Stimulated activated memory B cell treated with anti-CD40 and anti-IgM and Interleukin-4, amounts not matched to agents 10 μg/mL and 1 μg/mL and 100 μg/mL, for 72 hours (primary cell): Measurements from ENCODE around the gene ZNF335.

Experiments used
- ATAC-seq: fragments of 150-1000 bp; cut with Tn5 transposase; 2 replicates; pipeline ENCODE4 v1.10.0; 2021
- H3K27ac Mint-ChIP-seq: one replicate; pipeline ENCODE4 v1.8.0; 2022; ENCODE audit warnings: mild to moderate bottlenecking, mixed read lengths
- H3K27me3 Mint-ChIP-seq: one replicate; pipeline ENCODE4 v1.8.0; 2022; ENCODE audit warnings: mixed read lengths
- H3K36me3 Mint-ChIP-seq: one replicate; pipeline ENCODE4 v1.8.0; 2022; ENCODE audit warnings: mixed read lengths
- H3K4me1 Mint-ChIP-seq: one replicate; pipeline ENCODE4 v1.8.0; 2022; ENCODE audit warnings: mixed read lengths
- H3K4me3 Mint-ChIP-seq: one replicate; pipeline ENCODE4 v1.8.0; 2022; ENCODE audit warnings: mild to moderate bottlenecking, moderate library complexity, mixed read lengths
- H3K9me3 Mint-ChIP-seq: one replicate; pipeline ENCODE4 v1.8.0; 2022; ENCODE audit warnings: mixed read lengths

Gene ZNF335

GRCh38 chr20:45951925-45952834, 19.8 kb downstream of the ZNF335 start:
- Mint-ChIP-seq H3K4me3 (no peak overlapping the region), H3K36me3 (peaks cover 47% of the 10 kb centered on the region), H3K4me1 (peaks cover 28% of the 10 kb centered on the region), H3K9me3 (no peaks in the 10 kb centered on the region), H3K27me3 (no peaks in the 10 kb centered on the region), H3K27ac (peak overlapping the region; percentile 35)
- no peak for ATAC-seq

DNA sequence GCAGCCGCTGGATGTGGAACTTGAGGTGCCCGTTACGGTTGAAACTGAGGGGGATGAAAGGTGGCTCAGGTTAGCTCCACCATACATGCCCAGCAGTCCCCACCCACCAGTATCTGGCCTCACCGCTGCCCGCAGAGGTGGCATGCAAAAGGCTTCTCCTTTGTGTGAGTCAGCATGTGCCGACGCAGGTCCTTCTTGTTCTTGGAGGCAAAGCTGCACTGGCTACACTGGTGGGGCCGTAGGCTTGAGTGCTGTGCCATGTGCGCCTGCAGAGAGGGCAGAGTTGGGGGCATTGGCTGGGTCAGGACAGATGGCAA, 21.7 kb downstream of the ZNF335 start:
- Mint-ChIP-seq H3K4me1 (peaks cover 36% of the 10 kb centered on the region), H3K27ac (peak overlapping the region; percentile 78), H3K27me3 (no peaks in the 10 kb centered on the region), H3K9me3 (no peaks in the 10 kb centered on the region), H3K4me3 (no peak overlapping the region), H3K36me3 (peaks cover 55% of the 10 kb centered on the region)
- ATAC-seq = no peak

GRCh38 chr20:45949542-45950329, 22.3 kb downstream of the ZNF335 start:
- Mint-ChIP-seq H3K27ac (peak overlapping the region; percentile 78), H3K36me3 (peaks cover 60% of the 10 kb centered on the region), H3K27me3 (no peaks in the 10 kb centered on the region), H3K4me3 (no peak overlapping the region), H3K4me1 (peaks cover 36% of the 10 kb centered on the region), H3K9me3 (no peaks in the 10 kb centered on the region)
- no peak for ATAC-seq

DNA sequence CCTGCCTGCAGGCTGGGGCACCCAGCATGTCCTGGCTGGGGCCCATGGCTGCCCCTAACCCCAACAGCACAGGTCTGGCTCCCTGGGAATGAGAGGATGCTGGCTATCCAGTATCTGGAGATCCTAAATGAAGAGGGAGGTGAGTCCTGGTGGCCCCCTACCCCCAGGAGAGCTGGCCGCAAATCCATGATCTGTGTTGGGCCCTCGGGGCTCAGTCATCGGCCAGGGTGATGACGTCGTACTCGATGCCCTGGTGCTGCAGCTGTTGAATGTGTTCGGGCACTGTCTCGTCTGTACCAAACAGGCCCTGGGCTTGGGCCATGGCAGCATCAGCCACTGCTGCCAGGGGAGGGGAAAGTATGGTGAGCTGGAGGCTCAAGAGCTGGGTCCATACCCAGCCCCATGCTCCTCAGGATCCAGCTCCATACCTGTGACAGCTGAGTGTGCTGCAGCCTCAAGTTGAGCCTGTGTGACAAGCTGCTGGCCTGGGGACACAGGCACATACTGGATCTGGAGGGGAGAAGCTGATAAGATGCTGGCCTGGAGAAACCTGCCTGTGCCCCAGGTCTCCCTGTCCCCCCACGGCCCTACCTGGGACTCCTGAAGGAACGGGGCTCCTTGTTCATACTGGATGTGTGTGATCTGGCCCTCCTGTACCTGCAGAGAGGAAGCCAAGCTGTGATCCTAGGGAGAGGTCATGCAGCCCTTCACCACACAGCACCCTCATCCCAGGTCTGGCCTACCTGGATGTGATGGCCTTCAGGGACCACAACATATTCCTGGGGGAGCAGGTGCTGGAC, 23.1 kb downstream of the ZNF335 start:
- peaks cover 36% of the 10 kb centered on the region for H3K4me1 Mint-ChIP-seq
- H3K27ac Mint-ChIP-seq = peak overlapping the region; percentile 78
- no peaks in the 10 kb centered on the region for H3K9me3 Mint-ChIP-seq
- no peaks in the 10 kb centered on the region for H3K27me3 Mint-ChIP-seq
- H3K4me3 Mint-ChIP-seq = no peak overlapping the region
- H3K36me3 Mint-ChIP-seq = peaks cover 66% of the 10 kb centered on the region
- ATAC-seq = no peak

GRCh38 chr20:45948261-45948733, 23.7 kb downstream of the ZNF335 start:
- peaks cover 36% of the 10 kb centered on the region for H3K4me1 Mint-ChIP-seq
- H3K9me3 Mint-ChIP-seq = no peaks in the 10 kb centered on the region
- peak overlapping the region; percentile 78 for H3K27ac Mint-ChIP-seq
- ATAC-seq = peak; percentile 48
- no peaks in the 10 kb centered on the region for H3K27me3 Mint-ChIP-seq
- no peak overlapping the region for H3K4me3 Mint-ChIP-seq
- H3K36me3 Mint-ChIP-seq = peaks cover 68% of the 10 kb centered on the region

- Mint-ChIP-seq H3K9me3 (no peaks in the 10 kb centered on the region), H3K36me3 (peaks cover 68% of the 10 kb centered on the region), H3K27me3 (no peaks in the 10 kb centered on the region), H3K4me3 (no peak overlapping the region), H3K4me1 (peaks cover 36% of the 10 kb centered on the region), H3K27ac (no peak overlapping the region)
- ATAC-seq = no peak
Observed at GRCh38 chr20:45947110-45947866, 24.7 kb downstream of the ZNF335 start.

DNA sequence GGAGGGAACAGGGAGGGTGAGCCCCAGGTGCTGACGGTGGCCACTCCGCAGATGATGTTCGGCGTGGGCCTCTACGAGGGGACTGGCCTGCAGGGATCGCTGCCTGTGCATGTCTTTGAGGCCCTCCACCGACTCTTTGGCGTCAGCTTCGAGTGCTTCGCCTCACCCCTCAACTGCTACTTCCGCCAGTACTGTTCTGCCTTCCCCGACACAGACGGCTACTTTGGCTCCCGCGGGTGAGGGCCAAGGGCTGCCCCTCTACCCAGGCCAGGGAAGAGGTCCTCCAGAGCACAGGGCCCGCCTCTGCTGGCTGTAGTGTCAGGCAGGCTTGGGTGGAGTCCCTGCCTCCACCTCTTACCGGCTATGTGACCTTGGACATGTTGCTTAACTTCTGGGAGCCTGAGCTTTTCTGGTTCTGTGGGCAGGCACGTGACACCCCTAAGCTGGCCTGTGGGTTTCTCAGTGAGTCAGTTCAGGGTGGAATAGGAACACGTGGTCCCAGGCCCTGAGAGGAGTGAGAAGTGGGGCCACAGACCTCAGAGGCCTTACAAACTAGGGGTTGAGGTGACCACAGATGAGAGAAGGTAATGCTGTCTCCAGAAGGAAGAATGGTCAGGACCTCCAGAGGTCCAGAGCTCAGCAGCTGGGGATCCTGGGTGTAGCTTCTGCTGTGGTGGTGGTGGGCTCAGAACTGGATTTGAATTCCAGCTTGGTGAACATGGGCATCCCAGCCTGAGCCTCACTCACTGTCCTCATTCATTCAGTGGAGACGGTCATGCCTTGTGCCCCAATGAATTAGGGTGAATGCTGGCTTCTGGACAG, 25.6 kb downstream of the ZNF335 start:
- ATAC-seq = peak; percentile 62
- H3K36me3 Mint-ChIP-seq = peaks cover 60% of the 10 kb centered on the region
- H3K9me3 Mint-ChIP-seq = no peaks in the 10 kb centered on the region
- H3K4me3 Mint-ChIP-seq = no peak overlapping the region
- peaks cover 31% of the 10 kb centered on the region for H3K4me1 Mint-ChIP-seq
- H3K27me3 Mint-ChIP-seq = no peaks in the 10 kb centered on the region
- peak overlapping the region; percentile 58 for H3K27ac Mint-ChIP-seq

GRCh38 chr20:45945678-45946148, 26.3 kb downstream of the ZNF335 start:
- peaks cover 31% of the 10 kb centered on the region for H3K4me1 Mint-ChIP-seq
- peak overlapping the region; percentile 58 for H3K27ac Mint-ChIP-seq

GRCh38 chr20:45944965-45945677, 26.9 kb downstream of the ZNF335 start:
- no peak overlapping the region for H3K4me3 Mint-ChIP-seq
- no peaks in the 10 kb centered on the region for H3K9me3 Mint-ChIP-seq
- ATAC-seq = no peak
- peaks cover 60% of the 10 kb centered on the region for H3K36me3 Mint-ChIP-seq
- H3K27ac Mint-ChIP-seq = peak overlapping the region; percentile 58
- peaks cover 31% of the 10 kb centered on the region for H3K4me1 Mint-ChIP-seq
- no peaks in the 10 kb centered on the region for H3K27me3 Mint-ChIP-seq

More at GRCh38 chr20:45945678-45946148, 26.3 kb downstream of the ZNF335 start:
- Mint-ChIP-seq H3K9me3 (no peaks in the 10 kb centered on the region), H3K27me3 (no peaks in the 10 kb centered on the region), H3K36me3 (peaks cover 60% of the 10 kb centered on the region), H3K4me3 (no peak overlapping the region)
- ATAC-seq = no peak

DNA sequence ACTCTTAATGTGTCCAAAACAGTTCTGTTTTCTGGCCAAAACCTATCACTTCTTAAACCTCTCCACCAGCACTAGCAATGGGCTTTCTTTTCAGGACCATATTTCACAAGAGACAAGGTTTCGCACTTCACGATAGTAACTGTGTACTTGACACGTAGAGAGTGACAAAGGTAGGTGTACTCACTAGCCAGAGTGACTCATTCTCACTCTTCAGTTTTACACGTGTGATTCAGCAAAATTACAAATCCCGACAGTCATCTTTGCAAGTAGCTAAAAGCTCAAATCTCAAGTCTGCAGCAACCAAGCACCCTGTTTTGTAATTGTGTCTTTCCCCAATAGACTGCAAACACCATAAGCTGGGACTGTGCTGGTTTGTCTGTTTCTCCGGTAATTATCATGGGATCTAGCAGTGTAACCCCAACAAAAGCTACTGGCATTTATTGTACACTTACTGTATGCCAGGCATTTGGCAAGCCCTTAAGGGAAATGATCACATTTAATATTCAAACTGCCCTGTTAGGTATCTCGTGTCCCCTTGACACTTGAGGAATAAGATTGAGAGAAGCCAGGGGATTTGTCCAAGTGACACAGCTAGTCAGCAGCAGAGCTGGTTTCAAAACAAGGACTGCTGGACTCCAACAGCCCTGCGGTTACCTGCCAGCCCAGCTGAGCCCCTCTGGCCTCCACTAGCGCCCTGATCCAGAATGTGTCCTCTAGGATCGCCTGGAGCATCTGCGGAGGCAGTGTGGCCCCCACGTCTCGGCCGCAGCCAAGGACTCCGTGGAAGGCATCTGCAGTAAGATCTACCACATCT, 27.6 kb downstream of the ZNF335 start:
- Mint-ChIP-seq H3K27ac (peak overlapping the region; percentile 17), H3K9me3 (no peaks in the 10 kb centered on the region), H3K4me1 (peaks cover 24% of the 10 kb centered on the region), H3K27me3 (no peaks in the 10 kb centered on the region), H3K36me3 (peaks cover 58% of the 10 kb centered on the region), H3K4me3 (no peak overlapping the region)
- no peak for ATAC-seq

GRCh38 chr20:45943613-45944012, 28.4 kb downstream of the ZNF335 start:
- ATAC-seq = no peak
- Mint-ChIP-seq H3K27ac (no peak overlapping the region), H3K4me3 (no peak overlapping the region), H3K36me3 (peaks cover 59% of the 10 kb centered on the region), H3K9me3 (no peaks in the 10 kb centered on the region), H3K27me3 (no peaks in the 10 kb centered on the region), H3K4me1 (peaks cover 19% of the 10 kb centered on the region)

GRCh38 chr20:45940469-45940868, 31.5 kb downstream of the ZNF335 start:
- no peak for ATAC-seq
- Mint-ChIP-seq H3K4me1 (peaks cover 22% of the 10 kb centered on the region), H3K27me3 (no peaks in the 10 kb centered on the region), H3K36me3 (peaks cover 49% of the 10 kb centered on the region), H3K27ac (no peak overlapping the region), H3K4me3 (no peak overlapping the region), H3K9me3 (no peaks in the 10 kb centered on the region)
